ENCODE measurements around the gene DNAH10.

The DNAH10 gene

GRCh38 chr12:123845881-123846280 is 83.8 kb downstream of the DNAH10 start:
- peaks cover 4% of the 10 kb centered on the region; the same call in 1 of the 2 replicates for H3K27me3 ChIP-seq (ENCODE audit: insufficient read depth, low read length)
- no peak overlapping the region for H3K4me3 ChIP-seq (ENCODE audit: low read depth, low read length, poor library complexity, severe bottlenecking)
- TF ChIP-seq CTCF (IDR thresholded peaks at IDR 0.05; ENCODE audit: low read length) (no peak), EZH2 (IDR thresholded peaks at IDR 0.05; ENCODE audit: borderline replicate concordance, low read length) (no peak)
- H3K79me2 ChIP-seq (ENCODE audit: insufficient read depth, low read length), result no peaks in the 10 kb centered on the region
- H3K4me2 ChIP-seq (ENCODE audit: low read length), result no peak overlapping the region
- H3K9me2 ChIP-seq (ENCODE audit: low read depth, low read length), result no peaks in the 10 kb centered on the region
- H4K20me1 ChIP-seq (ENCODE audit: insufficient read depth, low read length), result no peaks in the 10 kb centered on the region
- H3K36me3 ChIP-seq (ENCODE audit: insufficient read depth, low read length), result no peaks in the 10 kb centered on the region
- no peak overlapping the region for H3K9ac ChIP-seq (ENCODE audit: low read length)
- H3K4me1 ChIP-seq (ENCODE audit: insufficient read depth, low read length, severe bottlenecking), result no peaks in the 10 kb centered on the region
- no peaks in the 10 kb centered on the region for H3K9me3 ChIP-seq (ENCODE audit: low read length)
- no peak overlapping the region for H2AFZ ChIP-seq (ENCODE audit: low read length)
- H3F3A ChIP-seq (ENCODE audit: insufficient read depth, low read length), result no peaks in the 10 kb centered on the region
- no peak overlapping the region for H3K27ac ChIP-seq (ENCODE audit: low read depth, low read length, poor library complexity, severe bottlenecking)

GRCh38 chr12:123846340-123846739 is 84.2 kb downstream of the DNAH10 start:
- Histone ChIP-seq H3K79me2 (ENCODE audit: insufficient read depth, low read length) (no peaks in the 10 kb centered on the region), H3K9me3 (ENCODE audit: low read length) (no peaks in the 10 kb centered on the region), H3K9ac (ENCODE audit: low read length) (no peak overlapping the region), H2AFZ (ENCODE audit: low read length) (no peak overlapping the region), H3K27me3 (ENCODE audit: insufficient read depth, low read length) (peaks cover 4% of the 10 kb centered on the region; the same call in 1 of the 2 replicates), H3K36me3 (ENCODE audit: insufficient read depth, low read length) (no peaks in the 10 kb centered on the region), H3K9me2 (ENCODE audit: low read depth, low read length) (no peaks in the 10 kb centered on the region), H3K4me1 (ENCODE audit: insufficient read depth, low read length, severe bottlenecking) (no peaks in the 10 kb centered on the region), H3K4me3 (ENCODE audit: low read depth, low read length, poor library complexity, severe bottlenecking) (no peak overlapping the region), H4K20me1 (ENCODE audit: insufficient read depth, low read length) (no peaks in the 10 kb centered on the region), H3K4me2 (ENCODE audit: low read length) (no peak overlapping the region), H3K27ac (ENCODE audit: low read depth, low read length, poor library complexity, severe bottlenecking) (no peak overlapping the region), H3F3A (ENCODE audit: insufficient read depth, low read length) (no peaks in the 10 kb centered on the region)
- no peak for TF ChIP-seq CTCF (IDR thresholded peaks at IDR 0.05; ENCODE audit: low read length)
- TF ChIP-seq EZH2 (IDR thresholded peaks at IDR 0.05; ENCODE audit: borderline replicate concordance, low read length), result no peak

- H3K9ac ChIP-seq (ENCODE audit: low read length), result no peak overlapping the region
- H3K36me3 ChIP-seq (ENCODE audit: insufficient read depth, low read length), result no peaks in the 10 kb centered on the region
- H3K9me2 ChIP-seq (ENCODE audit: low read depth, low read length), result no peaks in the 10 kb centered on the region
- no peak for TF ChIP-seq EZH2 (IDR thresholded peaks at IDR 0.05; ENCODE audit: borderline replicate concordance, low read length)
- TF ChIP-seq CTCF (IDR thresholded peaks at IDR 0.05; ENCODE audit: low read length), result no peak
- no peaks in the 10 kb centered on the region for H4K20me1 ChIP-seq (ENCODE audit: insufficient read depth, low read length)
- H3K79me2 ChIP-seq (ENCODE audit: insufficient read depth, low read length), result no peaks in the 10 kb centered on the region
- no peak overlapping the region for H2AFZ ChIP-seq (ENCODE audit: low read length)
- H3K4me3 ChIP-seq (ENCODE audit: low read depth, low read length, poor library complexity, severe bottlenecking), result no peak overlapping the region
- H3K27me3 ChIP-seq (ENCODE audit: insufficient read depth, low read length), result peaks cover 4% of the 10 kb centered on the region; the same call in 1 of the 2 replicates
- H3K4me2 ChIP-seq (ENCODE audit: low read length), result no peak overlapping the region
- H3K4me1 ChIP-seq (ENCODE audit: insufficient read depth, low read length, severe bottlenecking), result no peaks in the 10 kb centered on the region
- no peaks in the 10 kb centered on the region for H3F3A ChIP-seq (ENCODE audit: insufficient read depth, low read length)
- no peaks in the 10 kb centered on the region for H3K9me3 ChIP-seq (ENCODE audit: low read length)
- H3K27ac ChIP-seq (ENCODE audit: low read depth, low read length, poor library complexity, severe bottlenecking), result no peak overlapping the region
Observed at GRCh38 chr12:123847019-123847418, 84.9 kb downstream of the DNAH10 start.
